IMR-90 (cell line): ENCODE measurements around the gene ARL10. TPM values are rescaled to one million over a fixed set of nuclear protein-coding genes. Genes with fewer than 3 reads are reported as not detected.

Source experiments
- ATAC-seq: fragments of 200-7000 bp; cut with Tn5 transposase; 2 replicates; pipeline ENCODE4 v1.9.1; 2020; ENCODE audit warnings: low read depth, mild to moderate bottlenecking, moderate library complexity
- BruUV-seq: library from RNA; stranded (reverse); fragments of 400-500 nt; replicated peaks from 2 replicates; lab custom pipeline; 2021; lab: Mats Ljungman, UMichigan
- CTCF ChIA-PET: fragments of 300-600 bp; formaldehyde crosslinking; extraction: SDS; loops from one replicate; lab custom pipeline; 2021; ENCODE audit warnings: antibody characterized with exemption; lab: Yijun Ruan, JAX
- POLR2A ChIA-PET: fragments of 300-600 bp; sonication (Branson Sonifier 250); formaldehyde crosslinking; loops from one replicate; lab custom pipeline; 2022; ENCODE audit warnings: antibody characterized with exemption; ENCODE audit not compliant: unreplicated experiment; lab: Charles Lee
- DNase-seq: peaks from one replicate; pipeline ENCODE4 v3.0.0; 2013
- H2AFZ ChIP-seq: replicated peaks from 2 replicates; pipeline ENCODE3; 2013; ENCODE audit warnings: low read length, mild to moderate bottlenecking; ENCODE audit not compliant: poor library complexity
- H2AK5ac ChIP-seq: 2 replicates; pipeline ENCODE4 v1.6.1; 2013; ENCODE audit warnings: low read depth, low read length, inconsistent platforms
- H2AK9ac ChIP-seq: replicated peaks from 2 replicates; pipeline ENCODE3; 2013; ENCODE audit warnings: mild to moderate bottlenecking, low read depth, low read length, moderate library complexity; ENCODE audit not compliant: poor library complexity
- H2BK120ac ChIP-seq: 2 replicates; pipeline ENCODE4 v1.6.1; 2013; ENCODE audit warnings: low read depth, low read length, inconsistent platforms
- H2BK15ac ChIP-seq: 3 replicates; pipeline ENCODE4 v1.6.1; 2013; ENCODE audit warnings: low read depth, low read length, inconsistent platforms
- H2BK20ac ChIP-seq: 2 replicates; pipeline ENCODE4 v1.6.1; 2013; ENCODE audit warnings: low read depth, mild to moderate bottlenecking, inconsistent platforms, low read length, moderate library complexity
- H2BK5ac ChIP-seq: 2 replicates; pipeline ENCODE4 v1.6.1; 2013; ENCODE audit warnings: mild to moderate bottlenecking, low read depth, low read length, inconsistent platforms; ENCODE audit not compliant: poor library complexity, severe bottlenecking
- H3K14ac ChIP-seq: replicated peaks from 2 replicates; pipeline ENCODE4 v1.6.1; 2013; ENCODE audit warnings: low read depth, low read length, inconsistent platforms
- H3K18ac ChIP-seq: 2 replicates; pipeline ENCODE4 v1.6.1; 2013; ENCODE audit warnings: low read depth, low read length, control low read depth
- H3K23ac ChIP-seq: 2 replicates; pipeline ENCODE4 v1.6.1; 2013; ENCODE audit warnings: low read depth, low read length, inconsistent platforms
- H3K27ac ChIP-seq: 2 replicates; pipeline ENCODE4 v1.5.1; 2013; ENCODE audit warnings: mild to moderate bottlenecking, control low read depth, low read length; ENCODE audit not compliant: insufficient read depth
- H3K27me3 ChIP-seq: 2 replicates; pipeline ENCODE4 v1.6.1; 2013; ENCODE audit warnings: low read length; ENCODE audit not compliant: control insufficient read depth, insufficient read depth
- H3K36me3 ChIP-seq: 2 replicates; pipeline ENCODE4 v1.6.1; 2013; ENCODE audit warnings: low read length, mixed read lengths; ENCODE audit not compliant: control insufficient read depth, insufficient read depth
- H3K4ac ChIP-seq: 2 replicates; pipeline ENCODE4 v1.6.1; 2013; ENCODE audit warnings: low read depth, low read length, inconsistent platforms
- H3K4me1 ChIP-seq: 2 replicates; pipeline ENCODE4 v1.6.1; 2013; ENCODE audit warnings: low read length, mixed read lengths; ENCODE audit not compliant: control insufficient read depth, insufficient read depth
- H3K4me2 ChIP-seq: 2 replicates; pipeline ENCODE4 v1.6.1; 2013; ENCODE audit warnings: low read depth, mild to moderate bottlenecking, control low read depth, low read length, moderate library complexity
- H3K4me3 ChIP-seq: 2 replicates; pipeline ENCODE4 v1.5.1; 2013; ENCODE audit warnings: low read depth, mild to moderate bottlenecking, control low read depth, low read length, moderate library complexity; ENCODE audit not compliant: insufficient read depth
- H3K56ac ChIP-seq: 2 replicates; pipeline ENCODE4 v1.6.1; 2013; ENCODE audit warnings: low read length, inconsistent platforms; ENCODE audit not compliant: insufficient read depth; ENCODE audit errors: extremely low read depth
- H3K79me1 ChIP-seq, 2 experiments: 2 replicates each; pipeline ENCODE4 v1.6.1; 2013; ENCODE audit warnings: low read length in 2 of 2, inconsistent platforms in 1 of 2, low read depth in 1 of 2
- H3K9ac ChIP-seq: 2 replicates; pipeline ENCODE4 v1.6.1; 2013; ENCODE audit warnings: low read depth, low read length, control low read depth
- H3K9me1 ChIP-seq: 2 replicates; pipeline ENCODE4 v1.6.1; 2013; ENCODE audit warnings: low read length, inconsistent platforms; ENCODE audit not compliant: insufficient read depth
- H3K9me3 ChIP-seq: 2 replicates; pipeline ENCODE4 v1.6.1; 2013; ENCODE audit warnings: low read length; ENCODE audit not compliant: control insufficient read depth, insufficient read depth
- H4K20me1 ChIP-seq: 2 replicates; pipeline ENCODE4 v1.6.1; 2013; ENCODE audit warnings: low read length, inconsistent platforms; ENCODE audit not compliant: insufficient read depth
- H4K5ac ChIP-seq: 2 replicates; pipeline ENCODE4 v1.6.1; 2013; ENCODE audit warnings: mild to moderate bottlenecking, low read depth, low read length, control low read depth
- H4K8ac ChIP-seq, 2 experiments: 2 replicates each; pipeline ENCODE4 v1.6.1; 2013; ENCODE audit warnings: low read depth in 2 of 2, low read length in 2 of 2, control low read depth in 1 of 2, inconsistent platforms in 1 of 2
- H4K91ac ChIP-seq: 2 replicates; pipeline ENCODE4 v1.6.1; 2013; ENCODE audit warnings: low read depth, low read length, inconsistent platforms; ENCODE audit not compliant: insufficient read depth
- CTCF ChIP-seq: conservative IDR thresholded peaks from 2 replicates; pipeline ENCODE4 v1.5.1; 2012; ENCODE audit warnings: mild to moderate bottlenecking, low read depth, low read length, improper control_type of control experiment
- MAZ ChIP-seq: IDR thresholded peaks from 2 replicates; pipeline ENCODE4 v1.6.1; 2012; ENCODE audit warnings: low read depth, mild to moderate bottlenecking, low read length, improper control_type of control experiment, moderate library complexity, borderline replicate concordance
- RCOR1 ChIP-seq: IDR thresholded peaks from 2 replicates; pipeline ENCODE4 v1.6.1; 2012; ENCODE audit warnings: mild to moderate bottlenecking, low read length, improper control_type of control experiment; ENCODE audit not compliant: insufficient replicate concordance
- WGBS, 2 experiments: methylation state at CpG; one replicate each; pipeline versions ENCODE4 v1.1.5 to v1.1.7; 2013; ENCODE audit warnings: missing lambda C conversion rate in 2 of 2; ENCODE audit not compliant: insufficient read length in 1 of 2; ENCODE audit errors: extremely low coverage in 2 of 2; 5-methylcytosine and 5-hydroxymethylcytosine counted together
- dilution Hi-C: fragments of 300-500 bp; cut with HindIII; formaldehyde crosslinking; loops from one replicate; pipeline ENCODE4 v1.14.3; 2018; ENCODE audit warnings: low sequenced_read_pairs; ENCODE audit not compliant: unreplicated experiment
- in situ Hi-C: fragments of 300-500 bp; cut with MboI; formaldehyde crosslinking; loops from 3 replicates; pipeline ENCODE4 v1.14.3; 2019; ENCODE audit warnings: low sequenced_read_pairs, inconsistent platforms, mixed read lengths
- intact Hi-C: fragments of 100-400 bp; cut with micrococcal nuclease; formaldehyde crosslinking; loops from 2 replicates; pipeline ENCODE4 v1.10.0; 2022
- polyA plus RNA-seq, 3 experiments: library from polyadenylated mRNA; depleted of rRNA; stranded (reverse); fragments of >200 nt; gene quantifications; 2 replicates each; pipeline ENCODE4 v1.2.3, GENCODE V29; 2012; ENCODE audit warnings: low replicate concordance in 1 of 3
- total RNA-seq: library from RNA; depleted of rRNA; stranded (reverse); fragments of >200 nt; gene quantifications from 2 replicates; pipeline ENCODE4 v1.2.3, GENCODE V29; 2012

Gene ARL10
- total and polyA plus RNA-seq, 2 of the 4 experiments (the other 2 are of a cell fraction): 3.6 to 6.0 TPM

GRCh38 chr5:176415240-176415951, 50.1 kb downstream of the ARL10 start:
- in situ Hi-C loops: no loop called here
- BruUV-seq: no TSS peak
- no peak for ATAC-seq

More at GRCh38 chr5:176415240-176415951, 50.1 kb downstream of the ARL10 start:
- peak overlapping the region; percentile 48; the same call in 1 of the 2 replicates for H2AK5ac ChIP-seq
- peak overlapping the region; percentile 91 for H3K4me2 ChIP-seq
- ChIA-PET POLR2A (no interaction called here), CTCF (interaction anchor here (1.8 kb wide), 1 partner anchor 155 kb away, joined by 7 read pairs; no protein-coding TSS in a partner anchor)
- no peak for TF ChIP-seq MAZ
- peak; percentile 57 for TF ChIP-seq RCOR1
- no peak for TF ChIP-seq CTCF
- peak overlapping the region; percentile 57 for H3K56ac ChIP-seq
- peak overlapping the region; percentile 49 for H2BK120ac ChIP-seq
- peak overlapping the region; percentile 63 for H3K9ac ChIP-seq
- no peaks in the 10 kb centered on the region for H3K27me3 ChIP-seq
- peak overlapping the region; percentile 10 to 43; a peak in 2 of 4 replicates for H4K8ac ChIP-seq
- peak overlapping the region; percentile 93 for H2AK9ac ChIP-seq
- peak overlapping the region; percentile 54 for H3K27ac ChIP-seq
- no peak overlapping the region for H4K5ac ChIP-seq
- peaks cover 19 to 55% of the 10 kb centered on the region in 2 experiments; a peak in 3 of 4 replicates for H3K79me1 ChIP-seq
- WGBS, 2 experiments: 86% methylated on average over 5 of the region's 13 CpGs; no CpG with 5 or more reads in 1 of the 2 experiments
- DNase-seq: no peak
- H2AFZ ChIP-seq: peak overlapping the region; percentile 90
- H3K18ac ChIP-seq: no peak overlapping the region
- H2BK20ac ChIP-seq: no peak overlapping the region
- dilution Hi-C loops: no loop called here
- no peak overlapping the region for H2BK5ac ChIP-seq
- H2BK15ac ChIP-seq: no peak overlapping the region; the same call in 2 of the 3 replicates
- peak overlapping the region; percentile 73 for H3K4me3 ChIP-seq
- peaks cover 44% of the 10 kb centered on the region for H4K20me1 ChIP-seq
- H3K23ac ChIP-seq: peak overlapping the region; percentile 90
- intact Hi-C loops: loop anchor here (5.0 to 10.0 kb wide), 2 partner anchors 202 to 229 kb away; partner anchors contain the start of gene TSPAN17
- H3K9me1 ChIP-seq: peaks cover 16% of the 10 kb centered on the region
- H4K91ac ChIP-seq: peak overlapping the region; percentile 68; the same call in 1 of the 2 replicates
- no peak overlapping the region; the same call in none of the 2 replicates for H3K14ac ChIP-seq
- no peaks in the 10 kb centered on the region for H3K9me3 ChIP-seq
- H3K36me3 ChIP-seq: 0 out of 2 replicates have a peak, but pooled peaks cover 1% of the 10 kb centered on the region
- peak overlapping the region; percentile 65 for H3K4ac ChIP-seq
- peaks cover 11% of the 10 kb centered on the region for H3K4me1 ChIP-seq
